ENCODE results near the gene PTPN20. TPM values are rescaled to one million over a fixed set of nuclear protein-coding genes. Genes with fewer than 3 reads are reported as not detected.

PTPN20 gene
- total and polyA plus RNA-seq, 2 of the 4 experiments (the other 2 are of a cell fraction) = 0.14 TPM; not detected in 1

GRCh38 chr10:47016564-47016963 is 105.3 kb downstream of the PTPN20 start:
- ATAC-seq (ENCODE audit: low read depth) (no peak), DNase-seq (no peak)
- no peak overlapping the region for H2BK120ac ChIP-seq (ENCODE audit: low read depth, low read length)
- no peak overlapping the region for H3K4me2 ChIP-seq (ENCODE audit: low read depth, low read length)
- dilution Hi-C loops (cut with HindIII; ENCODE audit: low sequenced_read_pairs, unreplicated experiment) (no loop called here), in situ Hi-C loops (cut with MboI; ENCODE audit: low sequenced_read_pairs) (no loop called here), intact Hi-C loops (cut with micrococcal nuclease) (no loop called here)
- TF ChIP-seq RAD21 (IDR thresholded peaks at IDR 0.05; ENCODE audit: low read length) (no peak), CHD1 (IDR thresholded peaks at IDR 0.05; ENCODE audit: low read depth, low read length) (no peak), RFX5 (IDR thresholded peaks at IDR 0.05; ENCODE audit: low read depth, low read length) (no peak), ELK1 (IDR thresholded peaks at IDR 0.05; ENCODE audit: borderline replicate concordance, low read depth, low read length) (no peak), MXI1 (IDR thresholded peaks at IDR 0.05; ENCODE audit: borderline replicate concordance, low read depth, low read length) (no peak), MAFK (IDR thresholded peaks at IDR 0.05; ENCODE audit: low read depth, low read length) (no peak), CEBPB (IDR thresholded peaks at IDR 0.05; ENCODE audit: low read depth, low read length) (no peak), CTCF (conservative IDR thresholded peaks at IDR 0.05; ENCODE audit: low read depth, low read length) (no peak), BHLHE40 (IDR thresholded peaks at IDR 0.05; ENCODE audit: low read depth, low read length) (no peak), FOS (IDR thresholded peaks at IDR 0.05; ENCODE audit: low read depth, low read length) (no peak), RCOR1 (IDR thresholded peaks at IDR 0.05; ENCODE audit: insufficient replicate concordance, low read length) (no peak), POLR2A (IDR thresholded peaks at IDR 0.05; ENCODE audit: low read depth, low read length) (no peak), NFE2L2 (IDR thresholded peaks at IDR 0.05; ENCODE audit: low read depth, low read length) (no peak), SMC3 (IDR thresholded peaks at IDR 0.05; ENCODE audit: low read depth, low read length) (no peak), MAZ (IDR thresholded peaks at IDR 0.05; ENCODE audit: borderline replicate concordance, low read depth, low read length) (no peak)
- TF ChIP-seq, protein P1, sequence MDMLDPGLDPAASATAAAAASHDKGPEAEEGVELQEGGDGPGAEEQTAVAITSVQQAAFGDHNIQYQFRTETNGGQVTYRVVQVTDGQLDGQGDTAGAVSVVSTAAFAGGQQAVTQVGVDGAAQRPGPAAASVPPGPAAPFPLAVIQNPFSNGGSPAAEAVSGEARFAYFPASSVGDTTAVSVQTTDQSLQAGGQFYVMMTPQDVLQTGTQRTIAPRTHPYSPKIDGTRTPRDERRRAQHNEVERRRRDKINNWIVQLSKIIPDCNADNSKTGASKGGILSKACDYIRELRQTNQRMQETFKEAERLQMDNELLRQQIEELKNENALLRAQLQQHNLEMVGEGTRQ (IDR thresholded peaks at IDR 0.05; ENCODE audit: low read depth, low read length) = no peak
- no peak overlapping the region for H3K4me3 ChIP-seq (ENCODE audit: insufficient read depth, low read depth, low read length)
- H2BK20ac ChIP-seq (ENCODE audit: low read depth, low read length) = no peak overlapping the region
- H4K91ac ChIP-seq (ENCODE audit: insufficient read depth, low read depth, low read length) = no peak overlapping the region
- H3K79me1 ChIP-seq (ENCODE audit: low read depth in 1 of 2, low read length in 2 of 2) = no peaks in the 10 kb centered on the region
- H3K18ac ChIP-seq (ENCODE audit: low read depth, low read length) = no peak overlapping the region
- no peak overlapping the region for H2BK15ac ChIP-seq (ENCODE audit: low read depth, low read length)
- WGBS, 2 experiments (ENCODE audit: extremely low coverage in 2 of 2, insufficient read length in 1 of 2) = 88% methylated on average over 3 of the region's 8 CpGs; no CpG with 5 or more reads in 1 of the 2 experiments
- no peak overlapping the region for H2BK5ac ChIP-seq (ENCODE audit: low read depth, low read length, poor library complexity, severe bottlenecking)
- BruUV-seq (replicated peaks) = no TSS peak
- no peak overlapping the region for H3K9ac ChIP-seq (ENCODE audit: low read depth, low read length)
- H3K9me1 ChIP-seq (ENCODE audit: insufficient read depth, low read length) = no peaks in the 10 kb centered on the region; the same call in 1 of the 2 replicates
- H2AK9ac ChIP-seq (replicated peaks; ENCODE audit: low read depth, low read length, poor library complexity) = no peak overlapping the region
- H3K9me3 ChIP-seq (ENCODE audit: control insufficient read depth, insufficient read depth, low read length) = no peaks in the 10 kb centered on the region
- H3K4me1 ChIP-seq (ENCODE audit: control insufficient read depth, insufficient read depth, low read length) = peaks cover 4% of the 10 kb centered on the region; the same call in 1 of the 2 replicates
- no peak overlapping the region for H2AFZ ChIP-seq (replicated peaks; ENCODE audit: low read length, poor library complexity)
- H4K8ac ChIP-seq (ENCODE audit: low read depth in 2 of 2, low read length in 2 of 2) = no peak overlapping the region
- no peak overlapping the region for H3K14ac ChIP-seq (replicated peaks; ENCODE audit: low read depth, low read length)
- no peaks in the 10 kb centered on the region for H4K20me1 ChIP-seq (ENCODE audit: insufficient read depth, low read length)
- H3K27ac ChIP-seq (ENCODE audit: insufficient read depth, low read length) = no peak overlapping the region
- peaks cover 22% of the 10 kb centered on the region for H3K27me3 ChIP-seq (ENCODE audit: control insufficient read depth, insufficient read depth, low read length)
- H3K56ac ChIP-seq (ENCODE audit: extremely low read depth, insufficient read depth, low read length) = no peak overlapping the region
- H2AK5ac ChIP-seq (ENCODE audit: low read depth, low read length) = no peak overlapping the region
- POLR2A ChIA-PET (ENCODE audit: unreplicated experiment) = no interaction called here
- H4K5ac ChIP-seq (ENCODE audit: low read depth, low read length) = no peak overlapping the region
- CTCF ChIA-PET = interaction anchor here (0.6 kb wide), 1 partner anchor 20 kb away, joined by 3 read pairs; no protein-coding TSS in a partner anchor
- H3K36me3 ChIP-seq (ENCODE audit: control insufficient read depth, insufficient read depth, low read length) = no peaks in the 10 kb centered on the region
- no peak overlapping the region for H3K4ac ChIP-seq (ENCODE audit: low read depth, low read length)
- no peak overlapping the region for H3K23ac ChIP-seq (ENCODE audit: low read depth, low read length)

All from IMR-90 (cell line).